H1 (cell line): ENCODE data around the gene IGFBP4. TPM values are rescaled to one million over a fixed set of nuclear protein-coding genes. Genes with fewer than 3 reads are reported as not detected.
A peak's percentile ranks its signal among the peaks of the same experiment; 100 is the strongest.

Source experiments
- CHD2 ChIP-seq: IDR thresholded peaks from 2 replicates; pipeline ENCODE4 v1.6.1; 2012; ENCODE audit warnings: low read length, improper control_type of control experiment
- CHD7 ChIP-seq: fragments of 300-600 bp; sonication (generic); IDR thresholded peaks from 2 replicates; pipeline ENCODE4 v1.7.1; 2012; ENCODE audit warnings: low read length, moderate library complexity, mild to moderate bottlenecking, inconsistent platforms; ENCODE audit not compliant: insufficient replicate concordance
- E2F6 ChIP-seq: IDR thresholded peaks from 2 replicates; pipeline ENCODE4 v1.6.1; 2012; ENCODE audit warnings: inconsistent platforms
- PHF8 ChIP-seq: fragments of 200-600 bp; sonication (generic); conservative IDR thresholded peaks from 2 replicates; pipeline ENCODE4 v1.7.1; 2012; ENCODE audit warnings: low read depth, mild to moderate bottlenecking, inconsistent platforms, low read length, moderate library complexity
- POLR2A ChIP-seq, 2 experiments: IDR thresholded peaks; 1 replicate in 1 of 2; 2 replicates in 1 of 2; pipeline ENCODE4 v1.6.1; 2011; ENCODE audit warnings: low read depth in 2 of 2, low read length in 2 of 2, mild to moderate bottlenecking in 2 of 2; ENCODE audit errors: control extremely low read depth in 1 of 2
- SP4 ChIP-seq: IDR thresholded peaks from 2 replicates; pipeline ENCODE4 v1.6.1; 2012; ENCODE audit warnings: low read length, inconsistent platforms
- USF2 ChIP-seq: IDR thresholded peaks from 2 replicates; pipeline ENCODE4 v1.6.1; 2011; ENCODE audit warnings: low read length, improper control_type of control experiment
- polyA plus RNA-seq, 7 experiments: library from polyadenylated mRNA; depleted of rRNA in 3 of 7; stranded (reverse) in 5 of 7; unstranded in 2 of 7; fragments of >200 nt in 5 of 7; fragments of 200-250 nt in 2 of 7; gene quantifications; 1 replicate in 5 of 7; 2 replicates in 1 of 7; 4 replicates in 1 of 7; pipeline versions ENCODE4 v1.2.1 to v1.2.3, GENCODE V29; 2011 to 2013; ENCODE audit warnings: missing spikeins in 2 of 7, mixed read lengths in 2 of 7
- total RNA-seq: library from RNA; stranded (reverse); fragmentation: NEBNext Ultra II Directional; extraction: Animal tissue kit (Norgen Biotek cat#: 25700); gene quantifications from 2 replicates; pipeline ENCODE4 v1.2.1, GENCODE V29; 2021

Gene IGFBP4
- total and polyA plus RNA-seq, 2 of the 8 experiments (the other 6 are each of a cell fraction or from before 2014, with no cell fraction given), result 85.5 to 105 TPM

- TF ChIP-seq CHD7 (no peak), CHD2 (peak; percentile 95), USF2 (no peak), E2F6 (peak; percentile 76; the same call in 1 of the 2 replicates), SP4 (peak; percentile 65; the same call in 1 of the 2 replicates), PHF8 (peak; percentile 72), POLR2A (IDR thresholded peaks at IDR 0.05; ENCODE audit: control extremely low read depth in 1 of 2, low read depth in 2 of 2, low read length in 2 of 2) (0 out of 3 replicates have a peak, but pooled peaks of 1 of the 2 experiments have one; percentile 53)
Observed at GRCh38 chr17:40417609-40418427, 25.4 kb upstream of the IGFBP4 start, which contains the start of gene TOP2A (continued).
